Heart left ventricle (tissue), 13 donors: Measurements from ENCODE around the gene PRPSAP1.

Source experiments
- POLR2A ChIP-seq, 2 donors: fragments of 450-650 bp; IDR thresholded peaks; one replicate each; pipeline ENCODE4 v1.6.1; 2017; ENCODE audit warnings: antibody characterized with exemption in 2 of 2, mild to moderate bottlenecking in 2 of 2, moderate library complexity in 2 of 2
- TF ChIP-seq, protein P1 (sequence below), 12 donors: fragments of 200-600 bp; sonication (generic) in 4 of 12; IDR thresholded peaks; one replicate each; pipeline versions ENCODE4 v1.5.0 to v1.8.0; 2018 to 2022; ENCODE audit warnings: antibody characterized with exemption in 12 of 12, mild to moderate bottlenecking in 5 of 12
- donor health status: ischemic (EF 13 %, LVEDD 7.1; RV severe dilation, severe dysfunction).
- donor health status: DM: no; HTN: yes; CAD: no.
- donor health status: DM: no; HTN: no; CAD: no.
- donor health status: ischemic (EF 25% LVEDD 6.9; RV normal size, moderate dysfunction).
- donor health status: ischemic (EF 25% LVEDD 5.7; RV mildly dilated, moderate dysfunction).
- donor health status: ischemic (EF 35%, LVEDD 5.7; RV mildly dilated, moderate dysfunction).
- donor health status: nonischemic (EF 11% LVEDD 7.7; RV severe dilation, severe dysfunction).
- donor health status: DM: yes; HTN: yes; CAD: no.
- donor health status: PGD.
- donor health status: ischemic (EF 29% LVEDD 5.4; RV normal size, mild dysfunction).
- donor health status: nonischemic (EF 23%, LVEDD 6.1; RV moderate dilation, normal function).

GRCh38 chr17:76296186-76296585, 57.5 kb downstream of the PRPSAP1 start:
- TF ChIP-seq POLR2A (IDR thresholded peaks at IDR 0.05): no peak
- TF ChIP-seq, protein P1, sequence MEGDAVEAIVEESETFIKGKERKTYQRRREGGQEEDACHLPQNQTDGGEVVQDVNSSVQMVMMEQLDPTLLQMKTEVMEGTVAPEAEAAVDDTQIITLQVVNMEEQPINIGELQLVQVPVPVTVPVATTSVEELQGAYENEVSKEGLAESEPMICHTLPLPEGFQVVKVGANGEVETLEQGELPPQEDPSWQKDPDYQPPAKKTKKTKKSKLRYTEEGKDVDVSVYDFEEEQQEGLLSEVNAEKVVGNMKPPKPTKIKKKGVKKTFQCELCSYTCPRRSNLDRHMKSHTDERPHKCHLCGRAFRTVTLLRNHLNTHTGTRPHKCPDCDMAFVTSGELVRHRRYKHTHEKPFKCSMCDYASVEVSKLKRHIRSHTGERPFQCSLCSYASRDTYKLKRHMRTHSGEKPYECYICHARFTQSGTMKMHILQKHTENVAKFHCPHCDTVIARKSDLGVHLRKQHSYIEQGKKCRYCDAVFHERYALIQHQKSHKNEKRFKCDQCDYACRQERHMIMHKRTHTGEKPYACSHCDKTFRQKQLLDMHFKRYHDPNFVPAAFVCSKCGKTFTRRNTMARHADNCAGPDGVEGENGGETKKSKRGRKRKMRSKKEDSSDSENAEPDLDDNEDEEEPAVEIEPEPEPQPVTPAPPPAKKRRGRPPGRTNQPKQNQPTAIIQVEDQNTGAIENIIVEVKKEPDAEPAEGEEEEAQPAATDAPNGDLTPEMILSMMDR (IDR thresholded peaks at IDR 0.05): no peak
